GM19395 (cell line): Measurements from ENCODE around the gene PPIL1.
"Not testable (repeated sequence)": the region's sequence is repeated elsewhere in the genome, so short reads cannot be mapped to it uniquely, and the experiment has no call there.

Source experiments
- ATAC-seq: cut with Tn5 transposase; IDR thresholded peaks from one replicate; pipeline ENCODE4 v1.9.1; 2021; ENCODE audit warnings: mild to moderate bottlenecking, moderate library complexity; ENCODE audit not compliant: unreplicated experiment

Gene PPIL1

DNA sequence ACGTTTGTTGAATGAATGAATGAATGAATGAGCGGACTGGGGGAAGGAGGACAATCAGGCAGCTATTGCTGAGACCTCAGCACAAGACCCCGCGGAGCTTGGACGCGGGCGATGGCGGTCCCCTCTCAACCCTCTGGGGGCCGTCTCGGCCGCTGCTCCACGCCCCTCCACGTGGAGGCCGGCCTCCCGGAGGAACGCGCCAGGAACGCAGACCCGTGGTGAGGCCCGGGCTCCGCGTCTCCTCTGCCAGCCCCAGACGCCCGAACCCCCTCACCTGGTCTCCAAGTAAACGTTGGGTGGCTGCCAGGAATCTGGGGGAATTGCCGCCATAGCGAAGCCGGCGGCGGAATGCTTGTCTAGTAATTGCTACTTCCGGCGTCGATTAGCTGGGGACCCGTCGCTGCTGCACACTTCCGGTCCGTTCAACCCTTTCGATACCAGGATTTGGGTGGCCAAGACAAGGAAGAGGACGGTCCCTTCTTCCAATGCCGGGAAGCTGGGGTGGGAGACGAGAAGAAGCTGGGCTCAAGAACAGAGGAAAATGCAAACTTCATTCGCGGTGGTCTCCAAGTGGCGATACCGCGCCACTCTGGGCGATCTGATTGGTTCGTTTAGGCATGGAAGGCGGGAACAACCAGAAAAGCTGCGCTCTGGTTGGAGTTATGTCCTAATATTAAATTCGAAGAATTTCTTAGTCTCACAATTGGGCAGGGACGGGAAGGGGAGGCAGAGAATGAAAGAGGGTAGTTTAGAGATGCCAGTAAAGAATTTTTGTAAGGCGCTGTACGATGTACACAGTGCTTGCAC is at the start of gene PPIL1:
Gene PPIL1, minus strand, starts transcription at position 361 of the 807 bp plus-strand sequence. Its CDS starts 31 bp downstream, at position 330.
- peak; percentile 89 for ATAC-seq

- ATAC-seq, result no peak
Observed at GRCh38 chr6:36924131-36924530, 49.5 kb upstream of the PPIL1 start.

- ATAC-seq, result no peak
Observed at GRCh38 chr6:36920546-36920945, 45.9 kb upstream of the PPIL1 start.

- no peak for ATAC-seq
Observed at GRCh38 chr6:36920049-36920448, 45.4 kb upstream of the PPIL1 start.

DNA sequence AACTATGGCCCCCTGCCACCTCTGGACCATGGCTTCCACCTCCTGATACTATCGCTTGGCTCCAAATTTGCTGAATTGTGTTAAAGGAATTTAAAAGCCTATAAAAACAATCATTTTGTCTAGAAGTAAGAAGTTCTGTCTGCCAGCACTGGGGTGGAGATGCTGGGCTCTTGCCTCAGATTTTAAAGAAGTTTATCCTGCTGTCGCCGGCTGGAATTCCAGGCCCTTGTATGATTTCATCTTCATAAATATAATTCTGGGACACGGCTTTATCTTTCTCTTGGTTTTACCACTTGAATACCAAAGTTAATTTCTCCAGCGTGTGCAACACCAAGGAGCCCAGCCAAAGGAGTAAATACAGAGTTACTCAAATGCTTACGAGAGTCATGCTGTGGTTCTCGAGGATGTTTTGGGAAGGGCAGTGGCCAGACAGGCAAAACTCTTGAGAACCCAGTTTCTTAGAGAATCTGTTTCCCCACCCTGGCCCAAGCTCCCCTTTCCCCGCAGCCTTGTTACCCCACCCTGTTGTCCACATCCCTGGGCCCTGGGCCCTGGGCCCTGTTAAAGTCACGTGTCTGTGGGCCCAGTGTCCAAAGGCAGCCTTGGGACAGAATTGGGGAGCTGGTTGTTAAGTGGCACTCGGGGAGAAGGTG is 43.1 kb upstream of the PPIL1 start:
- ATAC-seq, result no peak

DNA sequence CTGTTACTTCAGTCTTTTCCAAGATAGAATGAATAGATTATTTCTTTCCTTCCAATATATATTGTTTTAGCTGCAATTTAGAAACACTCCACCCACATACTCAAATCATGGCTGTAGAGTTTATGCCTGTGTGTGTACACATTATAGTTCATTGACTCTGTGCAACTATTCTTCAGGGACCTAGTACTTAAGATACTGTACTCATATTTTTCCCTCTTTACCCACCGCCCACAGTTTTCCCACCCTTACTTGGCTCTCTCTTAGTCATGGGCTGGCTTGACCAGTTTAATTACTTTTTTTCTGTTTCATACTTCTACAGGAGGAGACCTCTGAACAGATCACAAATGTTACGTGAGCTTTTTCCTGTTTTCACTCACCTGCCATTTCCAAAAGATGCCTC is 41.5 kb upstream of the PPIL1 start:
- no peak for ATAC-seq

DNA sequence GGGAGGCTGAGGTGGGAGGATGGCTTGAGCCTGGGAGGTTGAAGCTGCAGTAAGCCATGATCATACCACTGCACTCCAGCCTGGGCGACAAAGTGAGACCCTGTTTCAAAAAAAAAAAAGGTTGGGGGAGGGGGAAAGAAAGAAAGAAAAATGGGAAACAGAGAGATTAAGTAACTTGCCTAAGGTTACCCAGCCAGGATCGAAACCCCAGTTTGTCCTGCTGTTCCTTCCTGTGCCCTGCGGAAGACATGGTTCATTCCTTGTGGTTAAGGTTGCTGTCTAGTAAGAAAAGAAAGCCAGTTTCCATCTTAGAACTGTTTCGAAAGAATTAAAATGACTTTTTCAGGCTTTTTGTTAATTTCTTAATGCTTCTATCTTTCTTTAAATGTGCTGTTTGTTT is 41.0 kb upstream of the PPIL1 start:
- no peak for ATAC-seq

DNA sequence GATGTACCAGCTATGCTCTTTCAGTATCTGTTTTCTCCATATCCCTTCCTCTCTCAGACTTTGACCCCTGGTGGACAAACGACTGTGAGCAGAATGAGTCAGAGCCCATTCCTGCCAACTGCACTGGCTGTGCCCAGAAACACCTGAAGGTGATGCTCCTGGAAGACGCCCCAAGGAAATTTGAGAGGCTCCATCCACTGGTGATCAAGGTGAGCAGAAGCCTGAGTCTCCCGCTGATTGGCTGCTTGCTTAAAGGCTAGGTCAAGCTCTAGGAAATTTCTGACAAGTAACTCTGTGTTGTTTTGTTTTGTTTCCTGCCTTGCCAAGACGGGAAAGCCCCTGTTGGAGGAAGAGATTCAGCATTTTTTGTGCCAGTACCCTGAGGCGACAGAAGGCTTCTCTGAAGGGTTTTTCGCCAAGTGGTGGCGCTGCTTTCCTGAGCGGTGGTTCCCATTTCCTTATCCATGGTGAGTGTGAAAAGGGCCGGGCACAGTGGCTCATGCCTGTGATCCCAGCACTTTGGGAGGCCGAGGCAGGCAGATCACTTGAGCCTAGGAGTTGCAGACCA is 39.7 kb upstream of the PPIL1 start:
- ATAC-seq, result no peak

- ATAC-seq, result peak; percentile 15
Observed at GRCh38 chr6:36913082-36913481, 38.5 kb upstream of the PPIL1 start.

DNA sequence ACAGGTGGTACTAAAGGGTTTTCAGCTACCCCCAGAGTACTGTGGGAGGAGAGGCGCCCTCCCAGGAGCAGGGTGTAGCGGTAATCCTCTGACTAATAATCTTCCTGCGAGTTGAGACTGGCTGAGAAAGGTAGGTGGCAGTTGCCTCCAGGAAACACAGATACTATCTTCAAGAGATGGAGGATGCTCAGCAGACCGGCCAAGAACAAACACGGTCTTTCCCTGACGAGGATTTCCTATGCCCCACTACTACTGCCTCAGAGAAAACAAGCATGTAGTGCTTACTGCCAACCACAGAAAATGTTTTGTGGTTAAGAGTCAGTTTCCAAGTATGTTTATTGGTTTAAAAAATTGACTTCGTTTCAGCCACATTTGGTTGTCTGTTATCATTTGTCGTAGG is 38.0 kb upstream of the PPIL1 start:
- peak; percentile 96 for ATAC-seq

- peak; percentile 33 for ATAC-seq
Observed at GRCh38 chr6:36912030-36912454, 37.4 kb upstream of the PPIL1 start.

DNA sequence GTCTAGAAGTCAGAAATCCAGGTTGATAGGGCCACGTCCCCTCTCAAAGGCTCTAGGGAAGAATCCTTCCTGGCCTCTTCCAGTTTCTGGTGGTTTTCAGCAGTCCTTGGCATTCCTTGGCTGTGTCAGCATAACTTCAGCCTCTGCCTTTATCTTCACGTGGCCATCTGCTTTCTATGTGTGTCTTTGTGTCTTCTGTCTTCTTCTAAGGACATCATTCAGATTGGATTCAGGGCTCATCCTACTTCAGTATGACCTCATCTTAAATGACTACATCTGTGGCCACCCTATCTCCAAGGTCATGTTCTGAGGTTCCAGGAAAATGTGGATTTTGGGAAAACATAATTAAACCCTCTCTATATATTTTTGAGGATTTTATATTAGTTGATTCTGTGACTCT is 34.1 kb upstream of the PPIL1 start:
- no peak for ATAC-seq

DNA sequence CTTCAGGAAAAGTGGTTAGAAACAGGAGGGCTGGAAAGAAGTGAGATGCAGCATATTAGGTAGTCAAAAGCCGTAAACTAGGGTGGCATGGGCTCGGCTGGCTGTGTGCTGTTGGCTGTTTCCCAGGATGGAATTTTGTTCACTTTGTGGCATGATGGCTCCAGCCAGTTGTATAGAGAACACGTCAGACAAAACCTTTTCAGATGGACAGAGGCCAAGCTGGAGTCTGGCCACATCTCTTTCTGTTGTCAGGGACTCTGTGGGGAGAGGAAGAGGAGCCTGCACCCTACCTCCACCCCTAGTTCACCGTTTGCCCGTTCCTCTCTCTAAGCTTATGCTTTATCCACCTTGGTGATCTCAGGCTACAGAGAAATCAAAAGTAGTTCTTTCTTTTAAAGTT is 33.2 kb upstream of the PPIL1 start:
- no peak for ATAC-seq

DNA sequence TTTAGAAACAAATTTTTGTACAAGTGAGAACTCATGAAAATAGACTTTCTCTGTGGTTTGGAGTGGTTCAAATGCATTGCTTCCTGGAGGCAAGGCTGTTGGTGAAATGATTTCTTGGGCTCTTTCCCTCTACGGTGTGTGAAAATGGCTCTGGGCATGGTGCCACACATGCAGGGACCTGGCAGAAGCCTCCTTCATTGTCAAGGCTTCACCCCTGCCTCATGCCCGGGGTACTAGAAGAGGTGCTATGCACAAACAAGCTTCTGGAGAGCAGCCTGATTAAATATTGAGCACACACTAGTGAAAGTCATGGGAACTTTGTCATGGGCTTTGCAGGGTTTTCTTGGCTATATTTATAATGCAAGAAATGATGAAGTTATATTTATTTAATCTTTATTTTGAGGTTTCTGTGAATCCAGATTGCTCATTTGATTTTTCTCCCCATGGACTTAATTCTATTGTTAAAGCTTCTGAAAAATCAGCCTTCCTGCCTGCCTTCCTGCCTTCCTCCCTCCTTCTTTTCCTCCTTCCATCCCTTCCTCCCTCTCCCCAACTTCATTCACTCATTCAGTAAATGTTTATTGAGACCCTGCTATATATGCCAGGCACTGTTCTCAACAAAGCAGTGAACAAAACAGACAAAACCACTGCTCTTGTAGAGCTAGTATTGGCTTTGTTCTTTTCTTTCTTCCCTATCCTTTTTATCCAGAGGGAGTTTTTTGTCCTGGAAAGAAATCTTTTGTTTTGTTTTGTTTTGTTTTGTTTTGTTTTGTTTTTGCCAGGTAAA is 32.1 kb upstream of the PPIL1 start:
- ATAC-seq, result no peak

DNA sequence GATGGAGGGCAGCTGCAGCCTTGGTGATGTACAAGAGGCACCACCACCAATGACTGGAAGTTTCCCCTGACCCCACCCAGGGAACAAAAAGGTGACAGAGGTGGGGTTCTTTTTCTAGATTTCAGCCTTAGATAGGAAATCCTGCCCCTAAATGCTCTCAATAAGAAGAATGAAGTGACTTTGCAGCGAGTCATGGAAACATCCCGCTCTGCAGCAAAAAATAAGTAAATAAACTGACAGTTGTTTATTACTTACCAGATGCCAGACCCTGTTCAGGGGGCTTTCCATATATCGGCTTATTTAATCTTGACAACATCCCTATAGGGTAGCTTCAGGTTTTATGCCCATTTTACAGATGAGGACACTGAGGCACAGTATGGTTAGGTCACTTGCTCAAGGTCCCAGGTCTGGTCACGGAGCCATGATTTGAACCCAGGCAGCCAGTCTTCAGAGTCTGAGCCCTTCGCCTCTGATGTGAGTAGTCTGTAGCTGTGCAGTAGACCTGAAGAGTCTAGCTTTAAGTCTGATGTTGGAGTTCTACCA is 30.3 kb upstream of the PPIL1 start:
- no peak for ATAC-seq

DNA sequence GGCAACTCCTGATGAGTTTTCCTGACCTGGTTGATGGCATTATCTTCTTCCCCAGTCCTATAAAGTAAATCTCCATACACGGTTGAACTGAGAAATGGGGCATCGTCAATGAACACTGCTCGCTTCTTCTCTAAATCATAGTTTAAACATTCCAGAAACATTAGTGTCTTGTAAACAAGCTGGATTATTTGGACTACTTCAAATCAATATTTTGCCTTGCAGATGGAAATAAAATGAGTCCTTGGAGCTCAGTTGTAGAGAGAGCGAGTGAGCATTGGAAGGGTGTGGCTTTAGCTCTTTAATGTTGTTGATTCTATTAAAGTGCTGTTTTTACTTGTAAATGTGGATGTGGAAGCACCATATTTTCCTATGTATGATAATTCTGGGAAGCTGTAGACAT is 29.5 kb upstream of the PPIL1 start:
- no peak for ATAC-seq

DNA sequence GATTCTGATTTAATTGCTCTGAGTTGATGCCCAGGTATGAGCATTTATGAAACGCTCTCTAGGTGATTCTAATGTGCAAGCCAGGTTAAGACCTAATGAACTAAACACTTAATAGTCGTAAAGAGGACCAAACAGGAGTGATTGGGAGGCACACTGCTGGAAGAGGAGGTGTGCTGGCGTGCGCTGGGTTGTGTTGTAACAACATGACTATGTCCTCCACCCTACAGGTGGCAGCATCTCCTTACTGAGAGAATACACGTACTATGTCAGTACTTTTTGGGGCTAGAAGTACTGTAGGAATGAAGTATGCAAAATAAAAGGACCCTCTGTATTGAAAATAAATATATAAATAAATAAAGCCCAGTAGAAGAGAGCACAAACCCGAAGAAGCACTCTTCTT is 23.0 kb upstream of the PPIL1 start:
- no peak for ATAC-seq

GRCh38 chr6:36893976-36894932 is 19.7 kb upstream of the PPIL1 start:
- no peak for ATAC-seq

- ATAC-seq, result not testable (repeated sequence)
Observed at GRCh38 chr6:36891153-36891552, 16.6 kb upstream of the PPIL1 start.

DNA sequence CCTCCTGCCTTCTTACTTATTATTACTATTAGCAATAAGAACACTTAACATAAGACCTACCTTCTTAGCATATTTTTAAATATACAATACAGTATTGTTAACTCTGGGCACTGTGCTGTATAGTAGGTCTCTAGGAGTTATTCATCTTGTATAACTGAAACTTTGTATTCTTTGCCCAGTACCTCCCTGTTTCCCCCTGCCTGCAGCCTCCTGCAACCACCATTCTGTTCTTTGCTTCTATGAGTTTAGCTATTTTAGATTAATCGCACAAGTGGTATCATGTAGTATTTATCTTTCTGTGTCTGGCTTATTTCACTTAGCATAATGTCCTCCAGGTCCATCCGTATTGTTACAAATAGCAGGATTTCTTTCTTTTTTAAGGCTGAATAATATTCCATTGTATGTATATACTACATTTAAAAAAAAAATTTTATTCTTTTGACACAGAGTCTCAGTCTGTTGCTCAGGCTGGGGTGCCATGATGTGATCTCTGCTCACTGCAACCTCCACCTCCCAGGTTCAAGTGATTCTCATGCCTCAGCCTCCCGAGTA is 15.6 kb upstream of the PPIL1 start:
- ATAC-seq, result no peak
